ENCODE data around the gene IQCK. TPM values are rescaled to one million over a fixed set of nuclear protein-coding genes. Genes with fewer than 3 reads are reported as not detected.

The IQCK gene
- total and polyA plus RNA-seq, 2 experiments from 2014 or later, result 7.2 to 11.8 TPM

DNA sequence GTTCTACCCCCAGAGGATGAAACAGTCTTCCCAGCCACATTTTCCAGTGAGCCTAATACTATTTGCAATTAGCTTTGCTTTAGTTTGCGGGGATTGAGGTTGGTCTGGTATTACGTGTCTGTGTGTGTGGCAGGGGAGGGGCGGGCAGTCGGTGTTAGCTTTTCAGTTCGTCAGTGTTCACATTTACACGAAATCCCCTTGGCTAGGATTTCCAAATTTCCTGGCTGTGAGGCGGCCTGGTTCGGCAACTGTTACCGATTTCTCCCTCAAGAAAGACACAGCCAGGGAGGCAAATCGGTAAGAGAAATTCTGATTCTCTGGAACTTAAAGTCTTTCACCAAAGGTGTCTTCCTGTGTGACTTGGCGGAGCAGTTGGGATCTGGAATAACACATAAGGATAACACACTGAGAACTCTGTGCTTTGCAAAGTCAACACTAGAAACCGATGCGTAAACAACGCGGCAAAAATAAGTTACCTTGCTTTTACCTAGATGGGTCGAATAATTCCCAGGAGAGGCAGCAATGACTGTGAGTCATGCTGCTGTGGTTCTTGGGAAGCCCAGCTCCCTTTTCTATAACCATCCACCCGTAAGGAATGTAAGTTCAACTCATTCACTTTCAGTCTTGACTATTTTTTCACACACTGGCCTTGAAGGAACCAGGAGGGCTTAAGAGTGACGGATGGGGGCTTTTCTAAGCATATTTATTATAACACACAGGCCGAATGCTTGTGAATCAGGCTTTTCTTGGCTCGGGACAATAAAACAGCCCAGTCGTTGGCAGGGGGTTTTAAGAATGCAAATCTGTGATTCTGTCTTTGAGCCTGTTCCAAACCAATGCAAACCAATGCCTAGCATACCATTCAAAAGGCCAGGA, 142.3 kb downstream of the IQCK start:
- Histone ChIP-seq H2AFZ (no peak overlapping the region), H3K36me3 (replicated peaks; ENCODE audit: insufficient read depth, low read depth) (no peaks in the 10 kb centered on the region), H3K4me3 (no peak overlapping the region), H4K20me1 (ENCODE audit: insufficient read depth, poor library complexity, severe bottlenecking) (no peaks in the 10 kb centered on the region), H3K4me1 (ENCODE audit: insufficient read depth) (no peaks in the 10 kb centered on the region), H3K9me3 (ENCODE audit: low read depth) (no peaks in the 10 kb centered on the region), H3K27me3 (no peaks in the 10 kb centered on the region), H3K4me2 (no peak overlapping the region), H3K79me2 (no peaks in the 10 kb centered on the region), H3K9me2 (replicated peaks; ENCODE audit: insufficient read depth) (no peaks in the 10 kb centered on the region), H3K27ac (peak overlapping the region; percentile 65)
- TF ChIP-seq, protein P1, sequence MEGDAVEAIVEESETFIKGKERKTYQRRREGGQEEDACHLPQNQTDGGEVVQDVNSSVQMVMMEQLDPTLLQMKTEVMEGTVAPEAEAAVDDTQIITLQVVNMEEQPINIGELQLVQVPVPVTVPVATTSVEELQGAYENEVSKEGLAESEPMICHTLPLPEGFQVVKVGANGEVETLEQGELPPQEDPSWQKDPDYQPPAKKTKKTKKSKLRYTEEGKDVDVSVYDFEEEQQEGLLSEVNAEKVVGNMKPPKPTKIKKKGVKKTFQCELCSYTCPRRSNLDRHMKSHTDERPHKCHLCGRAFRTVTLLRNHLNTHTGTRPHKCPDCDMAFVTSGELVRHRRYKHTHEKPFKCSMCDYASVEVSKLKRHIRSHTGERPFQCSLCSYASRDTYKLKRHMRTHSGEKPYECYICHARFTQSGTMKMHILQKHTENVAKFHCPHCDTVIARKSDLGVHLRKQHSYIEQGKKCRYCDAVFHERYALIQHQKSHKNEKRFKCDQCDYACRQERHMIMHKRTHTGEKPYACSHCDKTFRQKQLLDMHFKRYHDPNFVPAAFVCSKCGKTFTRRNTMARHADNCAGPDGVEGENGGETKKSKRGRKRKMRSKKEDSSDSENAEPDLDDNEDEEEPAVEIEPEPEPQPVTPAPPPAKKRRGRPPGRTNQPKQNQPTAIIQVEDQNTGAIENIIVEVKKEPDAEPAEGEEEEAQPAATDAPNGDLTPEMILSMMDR (IDR thresholded peaks at IDR 0.05; ENCODE audit: poor library complexity), result no peak
- no peak for TF ChIP-seq EZH2 (IDR thresholded peaks at IDR 0.05; ENCODE audit: borderline replicate concordance)
- TF ChIP-seq EZH2phosphoT487 (IDR thresholded peaks at IDR 0.05; ENCODE audit: low read depth, severe bottlenecking, unreplicated experiment), result no peak
- 55% methylated on average over 21 of the region's 21 CpGs for WGBS (ENCODE audit: low lambda C conversion rate, missing lambda C conversion rate)
- peak; percentile 39 for DNase-seq (ENCODE audit: low spot score)

DNA sequence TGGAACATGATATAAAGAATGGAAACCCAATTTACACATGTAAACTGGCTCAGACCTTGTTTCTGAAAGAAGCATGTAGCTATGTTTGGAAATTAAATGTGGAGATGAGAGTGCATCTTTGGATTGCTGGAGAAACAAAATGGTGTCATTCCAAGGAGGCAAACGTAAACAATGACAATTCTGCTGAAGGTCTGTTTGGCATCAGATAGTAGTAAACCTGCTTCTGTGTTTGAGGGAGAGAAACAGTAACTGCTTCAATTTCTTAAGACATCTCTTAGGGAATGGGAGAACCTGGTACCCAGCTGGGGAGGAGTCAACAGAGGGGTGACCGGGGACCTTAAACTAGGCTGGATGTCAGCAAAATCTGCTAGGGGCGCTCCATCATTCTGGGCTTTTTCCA, 143.1 kb downstream of the IQCK start:
- no peaks in the 10 kb centered on the region for H4K20me1 ChIP-seq (ENCODE audit: insufficient read depth, poor library complexity, severe bottlenecking)
- H3K36me3 ChIP-seq (replicated peaks; ENCODE audit: insufficient read depth, low read depth), result no peaks in the 10 kb centered on the region
- H3K27ac ChIP-seq, result no peak overlapping the region
- H3K4me3 ChIP-seq, result no peak overlapping the region
- 89% methylated on average over 3 of the region's 3 CpGs for WGBS (ENCODE audit: low lambda C conversion rate, missing lambda C conversion rate)
- H3K4me1 ChIP-seq (ENCODE audit: insufficient read depth), result no peaks in the 10 kb centered on the region
- no peak for TF ChIP-seq EZH2 (IDR thresholded peaks at IDR 0.05; ENCODE audit: borderline replicate concordance)
- TF ChIP-seq EZH2phosphoT487 (IDR thresholded peaks at IDR 0.05; ENCODE audit: low read depth, severe bottlenecking, unreplicated experiment), result no peak
- TF ChIP-seq, protein P1 (IDR thresholded peaks at IDR 0.05; ENCODE audit: poor library complexity), result no peak
- DNase-seq (ENCODE audit: low spot score), result no peak
- no peak overlapping the region for H2AFZ ChIP-seq
- H3K9me2 ChIP-seq (replicated peaks; ENCODE audit: insufficient read depth), result no peaks in the 10 kb centered on the region
- no peaks in the 10 kb centered on the region for H3K27me3 ChIP-seq
- no peaks in the 10 kb centered on the region for H3K9me3 ChIP-seq (ENCODE audit: low read depth)
- no peak overlapping the region for H3K4me2 ChIP-seq
- no peaks in the 10 kb centered on the region for H3K79me2 ChIP-seq

DNA sequence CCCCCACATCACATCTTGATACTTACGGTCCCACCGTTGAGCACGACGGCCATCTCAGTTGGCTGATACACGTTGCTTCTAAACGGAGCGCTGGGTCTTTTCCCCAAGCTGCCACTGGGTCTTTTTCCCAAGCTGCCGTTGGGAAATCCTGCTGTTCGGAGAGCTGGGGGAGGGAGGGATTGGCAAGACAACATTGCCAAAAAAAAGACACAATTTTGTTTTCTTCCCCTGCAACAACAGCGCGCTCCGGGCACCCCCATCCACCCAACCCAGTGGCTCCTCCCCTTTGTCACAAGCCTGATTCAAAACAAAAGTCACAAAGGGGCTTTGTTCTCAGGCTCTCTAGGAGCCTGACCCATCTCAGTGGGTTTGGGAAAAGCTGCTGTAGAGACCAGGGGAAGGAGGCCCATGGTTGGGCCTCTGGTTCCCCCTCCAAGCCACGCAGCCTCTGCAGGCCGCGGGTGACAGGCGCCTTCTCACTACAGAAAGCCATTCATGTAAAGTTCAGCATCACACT, 143.8 kb downstream of the IQCK start:
- no peaks in the 10 kb centered on the region for H4K20me1 ChIP-seq (ENCODE audit: insufficient read depth, poor library complexity, severe bottlenecking)
- H3K4me2 ChIP-seq, result no peak overlapping the region
- no peak overlapping the region for H3K27ac ChIP-seq
- no peak overlapping the region for H2AFZ ChIP-seq
- H3K4me3 ChIP-seq, result no peak overlapping the region
- no peaks in the 10 kb centered on the region for H3K4me1 ChIP-seq (ENCODE audit: insufficient read depth)
- no peaks in the 10 kb centered on the region for H3K79me2 ChIP-seq
- H3K9me2 ChIP-seq (replicated peaks; ENCODE audit: insufficient read depth), result no peaks in the 10 kb centered on the region
- TF ChIP-seq EZH2 (IDR thresholded peaks at IDR 0.05; ENCODE audit: borderline replicate concordance) (no peak), EZH2phosphoT487 (IDR thresholded peaks at IDR 0.05; ENCODE audit: low read depth, severe bottlenecking, unreplicated experiment) (no peak)
- TF ChIP-seq, protein P1 (IDR thresholded peaks at IDR 0.05; ENCODE audit: poor library complexity), result no peak
- 71% methylated on average over 16 of the region's 16 CpGs for WGBS (ENCODE audit: low lambda C conversion rate, missing lambda C conversion rate)
- DNase-seq (ENCODE audit: low spot score), result no peak
- no peaks in the 10 kb centered on the region for H3K36me3 ChIP-seq (replicated peaks; ENCODE audit: insufficient read depth, low read depth)
- no peaks in the 10 kb centered on the region for H3K9me3 ChIP-seq (ENCODE audit: low read depth)
- no peaks in the 10 kb centered on the region for H3K27me3 ChIP-seq

Measured in hepatocyte (in vitro differentiated cells).